Liver (tissue), 3 donors: ENCODE measurements around the gene KIAA0825.
A peak's percentile ranks its signal among the peaks of the same experiment; 100 is the strongest.

Experiments used
- CTCF ChIP-seq: fragments of 150-350 bp; IDR thresholded peaks from 2 replicates; pipeline ENCODE4 v1.5.1; 2017; ENCODE audit warnings: improper control_type of control experiment, low read depth, low read length; ENCODE audit not compliant: missing input control
- FOXA1 ChIP-seq: IDR thresholded peaks from 2 replicates; pipeline ENCODE4 v1.6.1; 2016; ENCODE audit warnings: antibody characterized with exemption
- GABPA ChIP-seq, 2 donors: IDR thresholded peaks in 1 of 2; conservative IDR thresholded peaks in 1 of 2; 2 replicates each; pipeline ENCODE4 v1.6.1; 2016; ENCODE audit warnings: antibody characterized with exemption in 2 of 2, mild to moderate bottlenecking in 1 of 2, moderate library complexity in 1 of 2
- RAD21 ChIP-seq, 2 donors: IDR thresholded peaks; 2 replicates each; pipeline ENCODE4 v1.6.1; 2016; ENCODE audit warnings: antibody characterized with exemption in 2 of 2, mild to moderate bottlenecking in 2 of 2
- SP1 ChIP-seq: IDR thresholded peaks from 2 replicates; pipeline ENCODE4 v1.6.1; 2018; ENCODE audit warnings: antibody characterized with exemption, mild to moderate bottlenecking
- TAF1 ChIP-seq: conservative IDR thresholded peaks from 2 replicates; pipeline ENCODE4 v1.6.1; 2016; ENCODE audit warnings: antibody characterized with exemption, mild to moderate bottlenecking
- ZBTB33 ChIP-seq: IDR thresholded peaks from 2 replicates; pipeline ENCODE4 v1.6.1; 2016; ENCODE audit warnings: antibody characterized with exemption
- TF ChIP-seq, protein P1 (sequence below): IDR thresholded peaks from 2 replicates; pipeline ENCODE4 v1.6.1; 2016; ENCODE audit warnings: antibody characterized with exemption
- donor health status: healthy.
- donor health status: healthy.

DNA sequence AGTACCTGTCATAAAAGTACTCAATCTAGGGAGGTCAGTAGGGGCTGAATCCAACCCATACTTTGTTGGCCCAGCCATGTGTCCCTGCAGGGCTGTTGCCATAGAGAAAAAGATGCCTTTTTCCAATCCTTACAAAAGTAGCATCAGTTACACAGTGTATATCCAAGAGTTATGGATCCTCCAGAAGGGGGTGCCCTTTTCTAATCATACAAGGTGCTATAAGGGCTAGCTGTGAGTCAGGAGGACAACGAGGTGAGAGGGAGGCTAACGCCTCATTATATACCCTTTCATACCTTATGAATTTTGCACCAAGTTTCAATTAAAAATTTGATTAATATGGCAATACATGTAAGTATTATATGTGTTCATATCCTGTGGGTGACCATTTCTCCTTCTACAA lies 4.8 kb downstream of the KIAA0825 start:
- peak; percentile 8 for TF ChIP-seq CTCF
- TF ChIP-seq TAF1 = no peak
- peak in 1 of 2 donors; percentile 66 for TF ChIP-seq RAD21 (IDR thresholded peaks at IDR 0.05)
- no peak for TF ChIP-seq FOXA1
- no peak for TF ChIP-seq GABPA (IDR thresholded peaks at IDR 0.05 in 1 of 2, conservative IDR thresholded peaks at IDR 0.05 in 1 of 2)
- TF ChIP-seq SP1 = no peak
- TF ChIP-seq, protein P1, sequence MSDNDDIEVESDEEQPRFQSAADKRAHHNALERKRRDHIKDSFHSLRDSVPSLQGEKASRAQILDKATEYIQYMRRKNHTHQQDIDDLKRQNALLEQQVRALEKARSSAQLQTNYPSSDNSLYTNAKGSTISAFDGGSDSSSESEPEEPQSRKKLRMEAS = no peak
- TF ChIP-seq ZBTB33 = no peak
